Activated CD4-positive, alpha-beta T cell treated with anti-CD3 and anti-CD28 coated beads, Interleukin-2, amount 10 ng/mL, durations not matched to agents 24 days and 14 days (primary cell): ENCODE results near the gene KDM2B. TPM values are rescaled to one million over a fixed set of nuclear protein-coding genes. Genes with fewer than 3 reads are reported as not detected.
A peak's percentile ranks its signal among the peaks of the same experiment; 100 is the strongest.

ENCODE experiments used
- DNase-seq: peaks from one replicate; pipeline ENCODE4 v3.0.0; 2022
- H3K27ac Mint-ChIP-seq: one replicate; pipeline ENCODE4 v1.8.0; 2022; ENCODE audit warnings: mild to moderate bottlenecking, mixed read lengths
- H3K27me3 Mint-ChIP-seq: one replicate; pipeline ENCODE4 v1.8.0; 2022; ENCODE audit warnings: mixed read lengths
- H3K36me3 Mint-ChIP-seq: one replicate; pipeline ENCODE4 v1.8.0; 2022; ENCODE audit warnings: low read depth, mild to moderate bottlenecking, mixed read lengths
- H3K4me1 Mint-ChIP-seq: one replicate; pipeline ENCODE4 v1.8.0; 2021; ENCODE audit warnings: mixed read lengths
- H3K4me3 Mint-ChIP-seq: one replicate; pipeline ENCODE4 v1.8.0; 2022; ENCODE audit warnings: mild to moderate bottlenecking, moderate library complexity, mixed read lengths
- H3K9me3 Mint-ChIP-seq: one replicate; pipeline ENCODE4 v1.8.0; 2021; ENCODE audit warnings: mixed read lengths
- intact Hi-C: fragments of 100-400 bp; cut with micrococcal nuclease; formaldehyde crosslinking; loops from one replicate; pipeline ENCODE4 v1.15.1; 2023
- total RNA-seq: library from RNA; stranded (reverse); gene quantifications from 2 replicates; pipeline ENCODE4 v1.2.3, GENCODE V29; 2022

KDM2B gene
- total RNA-seq, 1 donor from 2014 or later = 60.7 TPM

- no peak for DNase-seq
- Mint-ChIP-seq H3K4me3 (no peak overlapping the region), H3K9me3 (no peaks in the 10 kb centered on the region), H3K27ac (no peak overlapping the region), H3K36me3 (no peaks in the 10 kb centered on the region), H3K27me3 (no peaks in the 10 kb centered on the region), H3K4me1 (no peaks in the 10 kb centered on the region)
- intact Hi-C loops = no loop called here
Measured at GRCh38 chr12:121475279-121475678, 105.5 kb downstream of the KDM2B start.

- H3K36me3 Mint-ChIP-seq = no peaks in the 10 kb centered on the region
- no peak overlapping the region for H3K4me3 Mint-ChIP-seq
- H3K27me3 Mint-ChIP-seq = no peaks in the 10 kb centered on the region
- no peaks in the 10 kb centered on the region for H3K9me3 Mint-ChIP-seq
- no peak for DNase-seq
- peaks cover 3% of the 10 kb centered on the region for H3K4me1 Mint-ChIP-seq
- H3K27ac Mint-ChIP-seq = no peak overlapping the region
- intact Hi-C loops = no loop called here
Measured at GRCh38 chr12:121472150-121472905, 108.5 kb downstream of the KDM2B start.

GRCh38 chr12:121470751-121471150 is 110.1 kb downstream of the KDM2B start:
- Mint-ChIP-seq H3K27me3 (no peaks in the 10 kb centered on the region), H3K4me1 (peaks cover 8% of the 10 kb centered on the region), H3K27ac (no peak overlapping the region), H3K9me3 (no peaks in the 10 kb centered on the region), H3K36me3 (peaks cover 4% of the 10 kb centered on the region), H3K4me3 (no peak overlapping the region)
- intact Hi-C loops = no loop called here
- no peak for DNase-seq

GRCh38 chr12:121468499-121468801 is 112.4 kb downstream of the KDM2B start:
- H3K9me3 Mint-ChIP-seq = no peaks in the 10 kb centered on the region
- peaks cover 8% of the 10 kb centered on the region for H3K36me3 Mint-ChIP-seq
- H3K27ac Mint-ChIP-seq = no peak overlapping the region
- peaks cover 18% of the 10 kb centered on the region for H3K4me1 Mint-ChIP-seq
- DNase-seq = no peak
- H3K4me3 Mint-ChIP-seq = no peak overlapping the region
- no peaks in the 10 kb centered on the region for H3K27me3 Mint-ChIP-seq
- intact Hi-C loops = no loop called here

- intact Hi-C loops = loop anchor here (1.0 to 2.0 kb wide), 3 partner anchors 67 to 219 kb away; partner anchors contain the start of genes ANAPC5 and RNF34
- DNase-seq = no peak
- no peaks in the 10 kb centered on the region for H3K27me3 Mint-ChIP-seq
- H3K4me1 Mint-ChIP-seq = peaks cover 18% of the 10 kb centered on the region
- no peaks in the 10 kb centered on the region for H3K9me3 Mint-ChIP-seq
- H3K4me3 Mint-ChIP-seq = peak overlapping the region; percentile 52
- H3K27ac Mint-ChIP-seq = peak overlapping the region; percentile 15
- peaks cover 8% of the 10 kb centered on the region for H3K36me3 Mint-ChIP-seq
Measured at GRCh38 chr12:121467638-121468498, 113.0 kb downstream of the KDM2B start.

GRCh38 chr12:121466794-121467637 is 113.8 kb downstream of the KDM2B start:
- H3K9me3 Mint-ChIP-seq = no peaks in the 10 kb centered on the region
- no peaks in the 10 kb centered on the region for H3K27me3 Mint-ChIP-seq
- intact Hi-C loops = loop anchor here (1.0 to 2.0 kb wide), 3 partner anchors 66 to 220 kb away; partner anchors contain the start of genes ANAPC5 and RNF34
- peak overlapping the region; percentile 56 for H3K4me3 Mint-ChIP-seq
- peaks cover 8% of the 10 kb centered on the region for H3K36me3 Mint-ChIP-seq
- peak; percentile 97 for DNase-seq
- peak overlapping the region; percentile 29 for H3K27ac Mint-ChIP-seq
- peaks cover 19% of the 10 kb centered on the region for H3K4me1 Mint-ChIP-seq

- peak; percentile 88 for DNase-seq
- peaks cover 11% of the 10 kb centered on the region for H3K36me3 Mint-ChIP-seq
- peaks cover 28% of the 10 kb centered on the region for H3K4me1 Mint-ChIP-seq
- intact Hi-C loops = loop anchor here (2.0 kb wide), 2 partner anchors 65 to 113 kb away; partner anchors contain the start of genes ANAPC5 and RNF34
- no peaks in the 10 kb centered on the region for H3K27me3 Mint-ChIP-seq
- peak overlapping the region; percentile 88 for H3K4me3 Mint-ChIP-seq
- H3K27ac Mint-ChIP-seq = peak overlapping the region; percentile 88
- H3K9me3 Mint-ChIP-seq = no peaks in the 10 kb centered on the region
Measured at GRCh38 chr12:121465921-121466793, 114.7 kb downstream of the KDM2B start.

- Mint-ChIP-seq H3K4me1 (peaks cover 40% of the 10 kb centered on the region), H3K9me3 (no peaks in the 10 kb centered on the region), H3K36me3 (peaks cover 15% of the 10 kb centered on the region), H3K4me3 (peak overlapping the region; percentile 12), H3K27ac (no peak overlapping the region), H3K27me3 (no peaks in the 10 kb centered on the region)
- intact Hi-C loops = no loop called here
- no peak for DNase-seq
Measured at GRCh38 chr12:121464331-121464730, 116.5 kb downstream of the KDM2B start.

GRCh38 chr12:121461048-121461447 is 119.8 kb downstream of the KDM2B start:
- no peaks in the 10 kb centered on the region for H3K9me3 Mint-ChIP-seq
- peak overlapping the region; percentile 31 for H3K27ac Mint-ChIP-seq
- intact Hi-C loops = no loop called here
- no peak overlapping the region for H3K4me3 Mint-ChIP-seq
- peaks cover 42% of the 10 kb centered on the region for H3K4me1 Mint-ChIP-seq
- no peaks in the 10 kb centered on the region for H3K27me3 Mint-ChIP-seq
- no peak for DNase-seq
- H3K36me3 Mint-ChIP-seq = peaks cover 16% of the 10 kb centered on the region

- Mint-ChIP-seq H3K4me1 (peaks cover 33% of the 10 kb centered on the region), H3K27me3 (no peaks in the 10 kb centered on the region), H3K36me3 (peaks cover 15% of the 10 kb centered on the region), H3K9me3 (no peaks in the 10 kb centered on the region), H3K27ac (no peak overlapping the region), H3K4me3 (no peak overlapping the region)
- no peak for DNase-seq
- intact Hi-C loops = no loop called here
Measured at GRCh38 chr12:121456551-121456950, 124.3 kb downstream of the KDM2B start.

- Mint-ChIP-seq H3K4me1 (peaks cover 29% of the 10 kb centered on the region), H3K27ac (peak overlapping the region; percentile 29), H3K27me3 (no peaks in the 10 kb centered on the region), H3K9me3 (no peaks in the 10 kb centered on the region), H3K4me3 (no peak overlapping the region), H3K36me3 (peaks cover 13% of the 10 kb centered on the region)
- DNase-seq = no peak
- intact Hi-C loops = no loop called here
Measured at GRCh38 chr12:121455766-121456420, 124.9 kb downstream of the KDM2B start.

- intact Hi-C loops = no loop called here
- DNase-seq = no peak
- H3K27me3 Mint-ChIP-seq = no peaks in the 10 kb centered on the region
- H3K4me1 Mint-ChIP-seq = peaks cover 23% of the 10 kb centered on the region
- no peak overlapping the region for H3K4me3 Mint-ChIP-seq
- H3K36me3 Mint-ChIP-seq = peaks cover 10% of the 10 kb centered on the region
- no peaks in the 10 kb centered on the region for H3K9me3 Mint-ChIP-seq
- no peak overlapping the region for H3K27ac Mint-ChIP-seq
Measured at GRCh38 chr12:121454921-121455320, 125.9 kb downstream of the KDM2B start.
